ENCODE results near the gene DUSP22.

DUSP22 gene

DNA sequence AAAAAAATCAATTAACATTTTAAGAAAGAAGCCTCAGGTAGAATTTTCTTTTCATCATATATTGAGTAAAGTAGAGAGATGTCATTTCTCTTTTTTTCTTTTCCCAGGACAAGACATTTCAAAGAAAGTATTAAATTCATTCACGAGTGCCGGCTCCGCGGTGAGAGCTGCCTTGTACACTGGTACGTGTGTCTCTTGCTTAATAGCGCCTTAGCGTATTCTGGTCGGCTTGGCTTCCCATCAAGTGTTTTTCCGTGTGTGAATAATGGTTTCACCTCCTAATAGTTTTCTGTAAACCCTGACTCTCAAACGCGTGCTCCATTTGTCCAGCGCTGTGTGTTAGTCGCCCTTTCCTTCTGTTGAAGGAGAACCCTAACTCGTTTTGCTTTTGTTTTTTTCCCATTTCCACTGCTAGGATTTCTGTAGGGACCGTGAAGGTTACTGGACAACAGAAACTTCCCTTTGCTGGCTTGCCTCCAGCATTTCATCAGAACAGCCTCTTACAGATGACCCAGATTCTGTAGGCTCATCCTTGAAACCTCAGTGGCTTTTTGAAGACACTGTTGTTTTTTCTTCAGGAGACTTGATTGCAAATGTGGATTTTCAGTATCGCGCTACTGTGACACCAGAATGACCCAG is 53.6 kb downstream of the DUSP22 start:
- peak overlapping the region; percentile 58 for H3K4me2 ChIP-seq (ENCODE audit: low read length)
- H3K27ac ChIP-seq (ENCODE audit: low read length) = no peak overlapping the region
- H3K9me3 ChIP-seq (ENCODE audit: insufficient read depth, low read length) = no peaks in the 10 kb centered on the region
- H3K79me2 ChIP-seq (ENCODE audit: low read length) = peaks cover 41% of the 10 kb centered on the region
- peaks cover 69% of the 10 kb centered on the region for H3K36me3 ChIP-seq (replicated peaks; ENCODE audit: low read depth, low read length)
- no peak overlapping the region for H3K9ac ChIP-seq (ENCODE audit: low read length)
- H3K4me1 ChIP-seq (ENCODE audit: low read length) = peaks cover 61% of the 10 kb centered on the region
- H3K27me3 ChIP-seq (ENCODE audit: low read depth, low read length) = no peaks in the 10 kb centered on the region
- H2AFZ ChIP-seq (ENCODE audit: low read depth, low read length) = no peak overlapping the region
- peaks cover 84% of the 10 kb centered on the region for H4K20me1 ChIP-seq (ENCODE audit: insufficient read depth, low read length)
- TF ChIP-seq CTCF (IDR thresholded peaks at IDR 0.05; ENCODE audit: low read depth, low read length) (no peak), EZH2phosphoT487 (IDR thresholded peaks at IDR 0.05; ENCODE audit: low read depth) (no peak)
- H3K4me3 ChIP-seq (ENCODE audit: low read length) = no peak overlapping the region

- Histone ChIP-seq H2AFZ (ENCODE audit: low read depth, low read length) (no peak overlapping the region), H3K4me1 (ENCODE audit: low read length) (peaks cover 55% of the 10 kb centered on the region), H3K9ac (ENCODE audit: low read length) (0 out of 2 replicates have a peak overlapping the region, but pooled peaks have one; percentile 3), H3K27ac (ENCODE audit: low read length) (peak overlapping the region; percentile 39), H3K4me3 (ENCODE audit: low read length) (peak overlapping the region; percentile 24; the same call in 1 of the 2 replicates), H4K20me1 (ENCODE audit: insufficient read depth, low read length) (peaks cover 78% of the 10 kb centered on the region), H3K4me2 (ENCODE audit: low read length) (peak overlapping the region; percentile 58), H3K9me3 (ENCODE audit: insufficient read depth, low read length) (no peaks in the 10 kb centered on the region), H3K79me2 (ENCODE audit: low read length) (peaks cover 35% of the 10 kb centered on the region), H3K36me3 (replicated peaks; ENCODE audit: low read depth, low read length) (peaks cover 69% of the 10 kb centered on the region), H3K27me3 (ENCODE audit: low read depth, low read length) (no peaks in the 10 kb centered on the region)
- TF ChIP-seq CTCF (IDR thresholded peaks at IDR 0.05; ENCODE audit: low read depth, low read length) = no peak
- no peak for TF ChIP-seq EZH2phosphoT487 (IDR thresholded peaks at IDR 0.05; ENCODE audit: low read depth)
Observed at GRCh38 chr6:346386-347030, 54.2 kb downstream of the DUSP22 start.

- H3K79me2 ChIP-seq (ENCODE audit: low read length) = peaks cover 30% of the 10 kb centered on the region
- H3K27me3 ChIP-seq (ENCODE audit: low read depth, low read length) = no peaks in the 10 kb centered on the region
- TF ChIP-seq EZH2phosphoT487 (IDR thresholded peaks at IDR 0.05; ENCODE audit: low read depth) = no peak
- TF ChIP-seq CTCF (IDR thresholded peaks at IDR 0.05; ENCODE audit: low read depth, low read length) = no peak
- H3K9ac ChIP-seq (ENCODE audit: low read length) = 0 out of 2 replicates have a peak overlapping the region, but pooled peaks have one; percentile 3
- H3K4me3 ChIP-seq (ENCODE audit: low read length) = peak overlapping the region; percentile 24; the same call in 1 of the 2 replicates
- peak overlapping the region; percentile 58 for H3K4me2 ChIP-seq (ENCODE audit: low read length)
- H3K27ac ChIP-seq (ENCODE audit: low read length) = peak overlapping the region; percentile 39
- H3K9me3 ChIP-seq (ENCODE audit: insufficient read depth, low read length) = no peaks in the 10 kb centered on the region
- H3K4me1 ChIP-seq (ENCODE audit: low read length) = peaks cover 48% of the 10 kb centered on the region
- peaks cover 71% of the 10 kb centered on the region for H4K20me1 ChIP-seq (ENCODE audit: insufficient read depth, low read length)
- H2AFZ ChIP-seq (ENCODE audit: low read depth, low read length) = no peak overlapping the region
- H3K36me3 ChIP-seq (replicated peaks; ENCODE audit: low read depth, low read length) = peaks cover 74% of the 10 kb centered on the region
Observed at GRCh38 chr6:347232-347631, 54.9 kb downstream of the DUSP22 start.
